SK-N-MC (cell line): ENCODE results near the gene NCOA3.
"Not testable (repeated sequence)": the region's sequence is repeated elsewhere in the genome, so short reads cannot be mapped to it uniquely, and the experiment has no call there.

ENCODE experiments used
- DNase-seq: peaks from one replicate; pipeline ENCODE4 v3.0.0-alpha.2; 2011; ENCODE audit warnings: low read depth, low spot score
- H3K27ac ChIP-seq: fragments of 200-600 bp; sonication (generic); 2 replicates; pipeline ENCODE4 v1.5.1; 2016; ENCODE audit warnings: mixed run types
- H3K36me3 ChIP-seq: fragments of 200-600 bp; sonication (generic); 2 replicates; pipeline ENCODE4 v1.6.1; 2017; ENCODE audit warnings: antibody characterized with exemption, low read length, mixed read lengths; ENCODE audit not compliant: insufficient read depth
- H3K4me3 ChIP-seq: fragments of 200-600 bp; sonication (generic); 2 replicates; pipeline ENCODE4 v1.5.1; 2016
- H3K9ac ChIP-seq: fragments of 200-600 bp; sonication (generic); 2 replicates; pipeline ENCODE4 v1.8.0; 2017; ENCODE audit warnings: mixed run types, mixed read lengths; ENCODE audit not compliant: insufficient read length
- H3K9me3 ChIP-seq: fragments of 200-600 bp; sonication (generic); 2 replicates; pipeline ENCODE4 v1.6.1; 2017; ENCODE audit warnings: low read depth, mild to moderate bottlenecking, antibody characterized with exemption, low read length, moderate library complexity, mixed read lengths
- EZH2 ChIP-seq: fragments of 200-600 bp; sonication (generic); IDR thresholded peaks from one replicate; pipeline ENCODE4 v1.6.1; 2017; ENCODE audit warnings: antibody characterized with exemption
- FOXP2 ChIP-seq: optimal IDR thresholded peaks from 2 replicates; pipeline ENCODE3; 2011; ENCODE audit warnings: mild to moderate bottlenecking, moderate library complexity; ENCODE audit not compliant: insufficient read depth; ENCODE audit errors: extremely low read length, control extremely low read depth
- POLR2AphosphoS5 ChIP-seq: IDR thresholded peaks from 2 replicates; pipeline ENCODE4 v1.6.1; 2012; ENCODE audit warnings: mild to moderate bottlenecking, low read depth, low read length, borderline replicate concordance

Gene NCOA3

GRCh38 chr20:47586649-47587294 is 85.1 kb downstream of the NCOA3 start:
- Histone ChIP-seq H3K4me3 (no peak overlapping the region), H3K9ac (no peak overlapping the region), H3K36me3 (no peaks in the 10 kb centered on the region), H3K27ac (no peak overlapping the region), H3K9me3 (no peaks in the 10 kb centered on the region)
- TF ChIP-seq EZH2 (no peak), POLR2AphosphoS5 (no peak), FOXP2 (no peak)
- no peak for DNase-seq

- H3K36me3 ChIP-seq: no peaks in the 10 kb centered on the region
- no peak overlapping the region for H3K9ac ChIP-seq
- TF ChIP-seq POLR2AphosphoS5: no peak
- TF ChIP-seq EZH2: no peak
- no peak for TF ChIP-seq FOXP2
- DNase-seq: no peak
- no peak overlapping the region for H3K4me3 ChIP-seq
- H3K27ac ChIP-seq: no peak overlapping the region
- H3K9me3 ChIP-seq: no peaks in the 10 kb centered on the region
Observed at GRCh38 chr20:47588158-47588557, 86.5 kb downstream of the NCOA3 start.

GRCh38 chr20:47591231-47591630 is 89.5 kb downstream of the NCOA3 start:
- Histone ChIP-seq H3K36me3 (no peaks in the 10 kb centered on the region), H3K9ac (no peak overlapping the region), H3K27ac (no peak overlapping the region), H3K4me3 (no peak overlapping the region), H3K9me3 (no peaks in the 10 kb centered on the region)
- TF ChIP-seq FOXP2 (no peak), EZH2 (no peak), POLR2AphosphoS5 (no peak)
- DNase-seq: no peak

- no peak for TF ChIP-seq POLR2AphosphoS5
- Histone ChIP-seq H3K9ac (no peak overlapping the region), H3K27ac (no peak overlapping the region), H3K36me3 (no peaks in the 10 kb centered on the region), H3K4me3 (no peak overlapping the region), H3K9me3 (no peaks in the 10 kb centered on the region)
- DNase-seq: no peak
Observed at GRCh38 chr20:47594157-47594556, 92.5 kb downstream of the NCOA3 start.

GRCh38 chr20:47595138-47595537 is 93.5 kb downstream of the NCOA3 start:
- H3K4me3 ChIP-seq, H3K36me3 ChIP-seq, H3K9ac ChIP-seq, DNase-seq, H3K9me3 ChIP-seq, H3K27ac ChIP-seq: not testable (repeated sequence)

- H3K9me3 ChIP-seq: no peaks in the 10 kb centered on the region
- H3K36me3 ChIP-seq: no peaks in the 10 kb centered on the region
- no peak for TF ChIP-seq EZH2
- TF ChIP-seq FOXP2: no peak
- no peak for TF ChIP-seq POLR2AphosphoS5
- no peak overlapping the region for H3K9ac ChIP-seq
- no peak for DNase-seq
- no peak overlapping the region for H3K4me3 ChIP-seq
- no peak overlapping the region for H3K27ac ChIP-seq
Observed at GRCh38 chr20:47596003-47596571, 94.4 kb downstream of the NCOA3 start.

GRCh38 chr20:47597090-47597489 is 95.4 kb downstream of the NCOA3 start:
- no peak overlapping the region for H3K9ac ChIP-seq
- no peaks in the 10 kb centered on the region for H3K9me3 ChIP-seq
- no peak for DNase-seq
- no peak for TF ChIP-seq POLR2AphosphoS5
- no peak for TF ChIP-seq EZH2
- no peak for TF ChIP-seq FOXP2
- no peak overlapping the region for H3K4me3 ChIP-seq
- no peaks in the 10 kb centered on the region for H3K36me3 ChIP-seq
- no peak overlapping the region for H3K27ac ChIP-seq

GRCh38 chr20:47598911-47599744 is 97.4 kb downstream of the NCOA3 start:
- TF ChIP-seq EZH2: no peak
- Histone ChIP-seq H3K36me3 (no peaks in the 10 kb centered on the region), H3K27ac (peak overlapping the region; percentile 85), H3K9ac (no peak overlapping the region), H3K4me3 (peak overlapping the region; percentile 42), H3K9me3 (no peaks in the 10 kb centered on the region)
- no peak for DNase-seq

GRCh38 chr20:47600967-47601547 is 99.4 kb downstream of the NCOA3 start:
- Histone ChIP-seq H3K4me3 (no peak overlapping the region), H3K9me3 (no peaks in the 10 kb centered on the region), H3K9ac (no peak overlapping the region), H3K36me3 (no peaks in the 10 kb centered on the region), H3K27ac (no peak overlapping the region)
- DNase-seq: no peak
- TF ChIP-seq FOXP2 (no peak), POLR2AphosphoS5 (no peak), EZH2 (no peak)
